ENCODE measurements around the gene B3GLCT.
A peak's percentile ranks its signal among the peaks of the same experiment; 100 is the strongest.
"Not testable (repeated sequence)": the region's sequence is repeated elsewhere in the genome, so short reads cannot be mapped to it uniquely, and the experiment has no call there.

B3GLCT gene

DNA sequence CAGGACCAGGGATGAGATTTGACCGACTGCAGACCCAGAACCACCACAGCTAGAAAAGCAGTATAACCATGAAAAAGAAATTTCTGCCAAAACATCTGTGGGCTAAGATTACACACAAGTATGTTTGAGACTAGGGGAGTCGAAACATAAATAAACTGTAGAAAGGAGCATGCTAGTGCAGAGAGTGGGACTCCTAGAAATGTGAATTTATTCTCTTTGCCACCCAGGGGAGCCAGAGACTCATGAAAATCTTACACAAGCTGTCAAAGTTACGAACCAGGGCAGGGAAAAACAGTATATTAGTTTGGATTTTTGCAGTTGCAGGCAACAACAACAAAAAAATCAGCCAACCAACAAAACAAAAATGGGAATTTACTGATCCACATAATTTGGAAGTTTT is 25.8 kb upstream of the B3GLCT start:
- Mint-ChIP-seq H3K36me3 (no peaks in the 10 kb centered on the region), H3K4me3 (no peak overlapping the region), H3K9me3 (ENCODE audit: low read depth) (no peaks in the 10 kb centered on the region), H3K27me3 (peaks cover 6% of the 10 kb centered on the region), H3K27ac (no peak overlapping the region), H3K4me1 (ENCODE audit: low read depth) (peaks cover 4% of the 10 kb centered on the region)

- Mint-ChIP-seq H3K27ac (no peak overlapping the region), H3K4me3 (no peak overlapping the region), H3K36me3 (no peaks in the 10 kb centered on the region), H3K4me1 (ENCODE audit: low read depth) (peaks cover 4% of the 10 kb centered on the region), H3K9me3 (ENCODE audit: low read depth) (no peaks in the 10 kb centered on the region), H3K27me3 (peaks cover 9% of the 10 kb centered on the region)
Measured at GRCh38 chr13:31175847-31176532, 23.8 kb upstream of the B3GLCT start.

GRCh38 chr13:31177813-31178495 is 21.8 kb upstream of the B3GLCT start:
- H3K27me3 Mint-ChIP-seq; H3K36me3 Mint-ChIP-seq; H3K4me1 Mint-ChIP-seq (ENCODE audit: low read depth); H3K27ac Mint-ChIP-seq; H3K9me3 Mint-ChIP-seq (ENCODE audit: low read depth): not testable (repeated sequence)
- H3K4me3 Mint-ChIP-seq: peak overlapping the region; percentile 61

DNA sequence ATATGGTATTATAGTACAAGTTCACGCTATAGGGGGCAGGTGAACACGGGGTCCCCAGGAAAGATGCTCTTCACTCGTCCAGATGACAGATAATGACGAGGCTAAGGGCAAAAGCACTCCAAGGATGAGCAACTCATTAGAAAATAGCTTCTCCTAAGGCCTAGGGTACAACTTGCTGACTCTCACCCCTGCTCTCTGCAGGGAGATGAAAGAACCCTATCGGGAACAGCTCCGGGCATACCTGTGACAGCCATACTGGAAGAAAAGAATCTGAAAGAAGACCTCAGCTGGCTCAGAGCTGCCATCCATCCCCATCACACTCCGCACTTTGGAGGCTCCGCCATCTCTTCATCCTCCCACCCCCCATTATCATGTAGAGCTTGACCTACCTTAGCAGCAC is 20.5 kb upstream of the B3GLCT start:
- Mint-ChIP-seq H3K9me3 (ENCODE audit: low read depth) (no peaks in the 10 kb centered on the region), H3K27ac (no peak overlapping the region), H3K4me1 (ENCODE audit: low read depth) (peaks cover 4% of the 10 kb centered on the region), H3K4me3 (no peak overlapping the region), H3K27me3 (peaks cover 5% of the 10 kb centered on the region), H3K36me3 (no peaks in the 10 kb centered on the region)

GRCh38 chr13:31179754-31180153 is 20.0 kb upstream of the B3GLCT start:
- H3K27ac Mint-ChIP-seq: no peak overlapping the region
- peaks cover 5% of the 10 kb centered on the region for H3K27me3 Mint-ChIP-seq
- peaks cover 4% of the 10 kb centered on the region for H3K4me1 Mint-ChIP-seq (ENCODE audit: low read depth)
- no peak overlapping the region for H3K4me3 Mint-ChIP-seq
- no peaks in the 10 kb centered on the region for H3K36me3 Mint-ChIP-seq
- no peaks in the 10 kb centered on the region for H3K9me3 Mint-ChIP-seq (ENCODE audit: low read depth)

DNA sequence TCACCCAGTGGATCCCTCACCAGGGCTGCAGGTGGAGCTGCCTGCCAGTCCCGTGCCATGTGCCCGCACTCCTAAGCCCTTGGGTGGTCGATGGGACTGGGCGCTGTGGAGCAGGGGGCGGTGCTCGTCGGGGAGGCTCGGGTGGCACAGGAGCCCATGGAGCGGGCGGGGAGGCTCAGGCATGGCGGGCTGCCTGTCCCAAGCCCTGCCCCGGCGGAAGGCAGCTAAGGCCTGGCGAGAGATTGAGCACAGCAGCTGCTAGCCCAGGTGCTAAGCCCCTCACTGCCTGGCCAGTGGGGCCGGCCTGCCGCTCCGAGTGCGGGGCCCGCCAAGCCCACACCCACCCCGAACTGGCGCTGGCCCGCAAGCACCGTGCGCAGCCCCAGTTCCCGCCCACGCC is 16.8 kb upstream of the B3GLCT start:
- no peaks in the 10 kb centered on the region for H3K36me3 Mint-ChIP-seq
- no peak overlapping the region for H3K27ac Mint-ChIP-seq
- peaks cover 5% of the 10 kb centered on the region for H3K27me3 Mint-ChIP-seq
- H3K4me3 Mint-ChIP-seq: no peak overlapping the region
- peaks cover 4% of the 10 kb centered on the region for H3K4me1 Mint-ChIP-seq (ENCODE audit: low read depth)
- no peaks in the 10 kb centered on the region for H3K9me3 Mint-ChIP-seq (ENCODE audit: low read depth)

DNA sequence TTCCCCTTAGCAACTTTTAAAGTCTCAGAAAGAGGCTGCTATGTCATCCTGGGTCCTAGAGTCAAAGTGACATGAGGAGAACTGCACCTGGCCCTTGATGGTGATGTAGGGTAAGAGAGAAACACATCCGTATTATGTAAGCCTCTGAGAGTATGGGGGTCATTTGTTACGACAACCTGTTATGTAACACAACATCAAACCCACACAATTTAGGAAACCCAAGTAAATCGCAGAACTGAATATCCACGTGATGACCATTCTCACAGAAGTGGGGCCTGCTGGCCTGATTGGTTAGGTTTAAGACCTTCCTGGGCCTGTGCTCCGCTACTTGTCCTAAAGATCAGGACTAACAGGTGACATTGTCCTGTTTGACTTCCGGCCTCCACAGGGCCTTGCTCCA is 15.3 kb upstream of the B3GLCT start:
- Mint-ChIP-seq H3K27ac (no peak overlapping the region), H3K36me3 (no peaks in the 10 kb centered on the region), H3K27me3 (peaks cover 3% of the 10 kb centered on the region), H3K4me1 (ENCODE audit: low read depth) (no peaks in the 10 kb centered on the region), H3K4me3 (no peak overlapping the region), H3K9me3 (ENCODE audit: low read depth) (no peaks in the 10 kb centered on the region)

DNA sequence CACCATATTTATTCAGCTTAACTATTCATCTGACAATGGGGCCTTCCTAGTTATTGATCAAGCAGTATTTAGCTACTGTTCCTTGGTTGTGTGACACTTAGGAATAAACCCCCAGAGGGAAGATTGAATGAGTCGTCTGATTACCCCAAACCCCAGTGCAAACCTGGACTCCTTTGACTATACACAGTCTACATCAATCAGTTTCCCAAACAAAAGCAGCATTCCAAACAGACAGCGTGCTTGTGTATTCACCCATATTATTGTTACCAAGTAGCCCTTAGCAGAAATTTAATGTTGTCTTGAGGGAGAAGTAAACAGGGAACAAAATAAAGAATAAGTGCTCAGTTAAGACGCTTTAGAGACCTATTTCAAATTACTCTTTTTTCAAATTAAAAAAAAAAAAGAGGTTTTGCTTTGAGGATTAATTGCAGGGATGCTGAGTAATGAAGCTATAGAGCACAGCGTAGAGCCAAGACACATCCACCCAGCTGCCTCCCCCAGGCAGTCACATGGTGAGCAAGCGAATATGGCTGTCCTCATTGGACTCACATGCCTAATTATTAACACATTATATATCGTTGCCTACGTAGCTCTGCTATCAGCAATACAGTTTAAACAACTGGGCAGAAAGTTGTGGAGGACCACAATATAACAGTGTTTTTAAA is 14.7 kb upstream of the B3GLCT start:
- Mint-ChIP-seq H3K27me3 (peaks cover 5% of the 10 kb centered on the region), H3K4me1 (ENCODE audit: low read depth) (no peaks in the 10 kb centered on the region), H3K27ac (no peak overlapping the region), H3K4me3 (no peak overlapping the region), H3K9me3 (ENCODE audit: low read depth) (no peaks in the 10 kb centered on the region), H3K36me3 (no peaks in the 10 kb centered on the region)

DNA sequence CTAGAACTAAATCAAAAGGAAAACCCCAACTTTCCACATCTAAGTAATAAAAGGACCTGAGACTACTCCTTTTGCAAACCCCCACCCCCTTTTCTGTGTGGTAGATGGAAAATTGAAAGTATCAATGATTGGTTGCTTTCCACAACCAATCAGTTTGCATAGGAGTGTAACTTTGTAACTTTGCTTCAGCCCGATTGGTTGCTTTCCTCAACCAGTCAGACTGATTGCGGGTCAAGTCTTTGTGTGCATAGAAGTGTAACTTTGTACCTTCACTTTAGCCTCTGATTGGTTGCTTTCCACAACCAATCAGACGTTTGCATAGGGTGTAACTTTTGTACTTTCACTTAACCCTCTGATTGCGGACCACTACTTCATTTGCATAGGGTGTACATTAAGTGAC is 8.0 kb upstream of the B3GLCT start:
- peaks cover 4% of the 10 kb centered on the region for H3K36me3 Mint-ChIP-seq
- no peak overlapping the region for H3K4me3 Mint-ChIP-seq
- H3K27ac Mint-ChIP-seq: no peak overlapping the region
- H3K4me1 Mint-ChIP-seq (ENCODE audit: low read depth): no peaks in the 10 kb centered on the region
- no peaks in the 10 kb centered on the region for H3K9me3 Mint-ChIP-seq (ENCODE audit: low read depth)
- peaks cover 5% of the 10 kb centered on the region for H3K27me3 Mint-ChIP-seq

- no peaks in the 10 kb centered on the region for H3K4me1 Mint-ChIP-seq (ENCODE audit: low read depth)
- H3K9me3 Mint-ChIP-seq (ENCODE audit: low read depth): no peaks in the 10 kb centered on the region
- no peak overlapping the region for H3K27ac Mint-ChIP-seq
Measured at GRCh38 chr13:31192306-31192705, 7.5 kb upstream of the B3GLCT start.

GRCh38 chr13:31195616-31196015 is 4.2 kb upstream of the B3GLCT start:
- peaks cover 1% of the 10 kb centered on the region for H3K27me3 Mint-ChIP-seq
- H3K4me3 Mint-ChIP-seq: no peak overlapping the region
- H3K36me3 Mint-ChIP-seq: peaks cover 4% of the 10 kb centered on the region
- peaks cover 9% of the 10 kb centered on the region for H3K4me1 Mint-ChIP-seq (ENCODE audit: low read depth)
- no peak overlapping the region for H3K27ac Mint-ChIP-seq
- H3K9me3 Mint-ChIP-seq (ENCODE audit: low read depth): no peaks in the 10 kb centered on the region

More at GRCh38 chr13:31192306-31192705, 7.5 kb upstream of the B3GLCT start:
- H3K4me3 Mint-ChIP-seq: no peak overlapping the region
- peaks cover 4% of the 10 kb centered on the region for H3K36me3 Mint-ChIP-seq
- H3K27me3 Mint-ChIP-seq: peaks cover 5% of the 10 kb centered on the region

DNA sequence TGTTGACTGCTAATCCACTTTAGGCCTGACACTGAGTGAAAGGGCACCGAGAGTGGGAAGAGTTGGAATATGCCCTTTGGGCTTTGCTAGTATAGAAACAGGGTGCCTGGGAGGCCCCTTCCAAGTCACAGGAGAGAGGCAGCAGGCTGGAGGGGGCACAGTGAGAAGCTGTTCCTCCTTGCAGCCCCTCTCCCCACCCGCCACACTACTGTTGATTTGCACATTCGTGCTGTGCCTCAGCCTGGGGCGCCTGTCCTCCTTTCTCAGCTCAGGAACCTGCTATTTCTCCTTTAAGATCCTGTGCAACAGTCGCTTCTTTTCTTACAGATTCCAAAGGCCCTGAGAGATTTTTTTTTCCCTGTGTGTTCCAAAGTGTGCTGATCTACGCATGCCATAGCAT is 2.8 kb upstream of the B3GLCT start:
- Mint-ChIP-seq H3K27me3 (peaks cover 1% of the 10 kb centered on the region), H3K4me1 (ENCODE audit: low read depth) (peaks cover 19% of the 10 kb centered on the region), H3K9me3 (ENCODE audit: low read depth) (no peaks in the 10 kb centered on the region), H3K27ac (no peak overlapping the region), H3K36me3 (peaks cover 4% of the 10 kb centered on the region), H3K4me3 (no peak overlapping the region)

- peaks cover 4% of the 10 kb centered on the region for H3K36me3 Mint-ChIP-seq
Measured at GRCh38 chr13:31198519-31198918, 1.3 kb upstream of the B3GLCT start.

GRCh38 chr13:31199527-31199848 is 287 bp upstream of the B3GLCT start:
- peak overlapping the region; percentile 89 for H3K4me3 Mint-ChIP-seq
- peaks cover 1% of the 10 kb centered on the region for H3K27me3 Mint-ChIP-seq
- peaks cover 24% of the 10 kb centered on the region for H3K4me1 Mint-ChIP-seq (ENCODE audit: low read depth)
- H3K9me3 Mint-ChIP-seq (ENCODE audit: low read depth): no peaks in the 10 kb centered on the region
- peaks cover 2% of the 10 kb centered on the region for H3K36me3 Mint-ChIP-seq
- peak overlapping the region; percentile 87 for H3K27ac Mint-ChIP-seq

More at GRCh38 chr13:31198519-31198918, 1.3 kb upstream of the B3GLCT start:
- Mint-ChIP-seq H3K4me3 (peak overlapping the region; percentile 55), H3K9me3 (ENCODE audit: low read depth) (no peaks in the 10 kb centered on the region), H3K27me3 (peaks cover 1% of the 10 kb centered on the region), H3K27ac (no peak overlapping the region), H3K4me1 (ENCODE audit: low read depth) (peaks cover 19% of the 10 kb centered on the region)

- no peaks in the 10 kb centered on the region for H3K36me3 Mint-ChIP-seq
- H3K9me3 Mint-ChIP-seq (ENCODE audit: low read depth): no peaks in the 10 kb centered on the region
- H3K4me1 Mint-ChIP-seq (ENCODE audit: low read depth): peaks cover 29% of the 10 kb centered on the region
- H3K27ac Mint-ChIP-seq: peak overlapping the region; percentile 73
- no peaks in the 10 kb centered on the region for H3K27me3 Mint-ChIP-seq
- peak overlapping the region; percentile 85 for H3K4me3 Mint-ChIP-seq
Measured at GRCh38 chr13:31200637-31200971, 829 bp downstream of the B3GLCT start.

Data from activated naive CD8-positive, alpha-beta T cell (primary cell).